ENCODE results near the gene ARFGEF3. TPM values are rescaled to one million over a fixed set of nuclear protein-coding genes. Genes with fewer than 3 reads are reported as not detected.

The ARFGEF3 gene
- total and polyA plus RNA-seq, 10 of the 15 experiments (the other 5 are each of a cell fraction or from before 2014, with no cell fraction given): under 0.01 to 0.08 (median 0.02) TPM; not detected in 1

GRCh38 chr6:138374230-138374629 lies 212.5 kb downstream of the ARFGEF3 start (continued):
- TF ChIP-seq ZBTB11 (CRISPR knock-in tag; IDR thresholded peaks at IDR 0.05) (no peak), ATF3 (IDR thresholded peaks at IDR 0.05; ENCODE audit: borderline replicate concordance, extremely low read depth, low read depth, low read length) (no peak), MYC (IDR thresholded peaks at IDR 0.05; ENCODE audit: insufficient read depth, insufficient read length, insufficient replicate concordance, low read length, severe bottlenecking) (no peak), FOXK2 (IDR thresholded peaks at IDR 0.05) (no peak)

- Histone ChIP-seq H3K79me2 (ENCODE audit: control insufficient read depth, insufficient read depth, low read length) (no peaks in the 10 kb centered on the region), H3K4me1 (ENCODE audit: control insufficient read depth, insufficient read depth, low read length) (no peaks in the 10 kb centered on the region), H3K36me3 (ENCODE audit: control insufficient read depth in 2 of 2, insufficient read depth in 2 of 2, low read length in 1 of 2) (no peaks in the 10 kb centered on the region), H3K9ac (ENCODE audit: control insufficient read depth, insufficient read depth, low read length) (no peak overlapping the region), H3K4me2 (ENCODE audit: control insufficient read depth, insufficient read depth) (no peak overlapping the region), H3K27me3 (replicated peaks in 1 of 2; ENCODE audit: control insufficient read depth in 2 of 2, insufficient read depth in 2 of 2, low read length in 1 of 2) (no peaks in the 10 kb centered on the region; a peak in 2 of 4 replicates), H2AFZ (ENCODE audit: control insufficient read depth, low read depth, low read length) (no peak overlapping the region), H3K9me3 (replicated peaks; ENCODE audit: control insufficient read depth, insufficient read depth, low read length) (no peaks in the 10 kb centered on the region), H4K20me1 (ENCODE audit: control insufficient read depth, insufficient read depth) (no peaks in the 10 kb centered on the region), H3K27ac (ENCODE audit: control insufficient read depth, insufficient read depth) (no peak overlapping the region), H3K4me3 (no peak overlapping the region)
- POLR2A ChIA-PET: no interaction called here
- CTCF ChIA-PET: no interaction called here
- DNase-seq (ENCODE audit: low read depth, low spot score) (no peak), ATAC-seq (no peak), FAIRE-seq (no peak)
- 0% methylated on average over 2 of the region's 2 CpGs for WGBS (ENCODE audit: insufficient coverage, insufficient replicate concordance, low lambda C conversion rate, missing lambda C conversion rate)
- no TSS peak for BruUV-seq (replicated peaks)
- intact Hi-C loops (cut with micrococcal nuclease; ENCODE audit: unreplicated experiment): no loop called here
- in situ Hi-C loops (cut with MboI): no loop called here
- SMC1A ChIA-PET (ENCODE audit: uncharacterized antibody, unreplicated experiment): no interaction called here
- RAD21 ChIA-PET (ENCODE audit: unreplicated experiment): no interaction called here
- TF ChIP-seq NFIC (IDR thresholded peaks at IDR 0.05; ENCODE audit: low read depth, low read length) (no peak), RELA (IDR thresholded peaks at IDR 0.05; ENCODE audit: borderline replicate concordance, partially characterized antibody) (no peak), EGR1 (IDR thresholded peaks at IDR 0.05; ENCODE audit: borderline replicate concordance in 1 of 2, low read depth in 2 of 2, low read length in 2 of 2) (no peak), MYC (IDR thresholded peaks at IDR 0.05; ENCODE audit: insufficient read depth, insufficient read length, insufficient replicate concordance, low read length, severe bottlenecking) (no peak), CHD4 (IDR thresholded peaks at IDR 0.05) (no peak), CEBPZ (IDR thresholded peaks at IDR 0.05; ENCODE audit: low read depth, low read length) (no peak), HDGF (IDR thresholded peaks at IDR 0.05) (no peak), ZNF592 (IDR thresholded peaks at IDR 0.05) (no peak)
Observed at GRCh38 chr6:138374815-138375214, 213.1 kb downstream of the ARFGEF3 start.

Data from GM12878 (cell line).